Left lung (tissue), 10 donors: ENCODE measurements around the gene SECISBP2L. TPM values are rescaled to one million over a fixed set of nuclear protein-coding genes. Genes with fewer than 3 reads are reported as not detected.

ENCODE experiments used
- ATAC-seq: fragments of 200-7000 bp; cut with Tn5 transposase; one replicate; pipeline ENCODE4 v1.9.1; 2020; ENCODE audit warnings: moderate library complexity
- DNase-seq, 4 donors: peaks; one replicate each; pipeline ENCODE4 v3.0.0-alpha.2; 2013 to 2020
- H3K27ac ChIP-seq, 2 donors: fragments of 200-600 bp; sonication (generic) in 1 of 2; one replicate each; pipeline versions ENCODE4 v1.5.0 to v1.8.0; 2020 to 2021
- H3K27me3 ChIP-seq, 2 donors: fragments of 200-600 bp; sonication (generic) in 1 of 2; one replicate each; pipeline versions ENCODE4 v1.5.0 to v1.8.0; 2020 to 2021
- H3K36me3 ChIP-seq, 2 donors: fragments of 200-600 bp; sonication (generic) in 1 of 2; one replicate each; pipeline versions ENCODE4 v1.5.0 to v1.8.0; 2020 to 2021
- H3K4me1 ChIP-seq, 2 donors: fragments of 200-600 bp; one replicate each; pipeline ENCODE4 v1.8.0; 2021
- H3K4me3 ChIP-seq, 2 donors: fragments of 200-600 bp; sonication (generic) in 1 of 2; one replicate each; pipeline versions ENCODE4 v1.5.0 to v1.8.0; 2020 to 2021; ENCODE audit warnings: mild to moderate bottlenecking in 1 of 2
- H3K9me3 ChIP-seq, 2 donors: fragments of 200-600 bp; sonication (generic) in 1 of 2; one replicate each; pipeline versions ENCODE4 v1.5.0 to v1.8.0; 2020 to 2021
- CTCF ChIP-seq, 2 donors: fragments of 200-600 bp; sonication (generic) in 1 of 2; IDR thresholded peaks; one replicate each; pipeline versions ENCODE4 v1.5.0 to v1.8.0; 2021; ENCODE audit warnings: antibody characterized with exemption in 2 of 2
- intact Hi-C, 2 donors: fragments of 100-400 bp; cut with DNase I; formaldehyde crosslinking; loops; one replicate each; pipeline versions ENCODE4 v1.11.2 to v1.14.2; 2022
- polyA plus RNA-seq, 6 donors: library from polyadenylated mRNA; unstranded; fragments of 120-200 nt; gene quantifications; one replicate each; pipeline ENCODE4 v1.2.1, GENCODE V29; 2013; ENCODE audit not compliant: insufficient read length in 6 of 6
- total RNA-seq, 2 donors: library from RNA; stranded (reverse); fragmentation: NEBNext Ultra II Directional; extraction: Animal tissue kit (Norgen Biotek cat#: 25700); gene quantifications; one replicate each; pipeline ENCODE4 v1.2.1, GENCODE V29; 2021
- donor health status: DM: no; HTN: yes; CAD: no.
- donor health status: DM: no; HTN: no; CAD: no.

SECISBP2L gene
- total and polyA plus RNA-seq, 8 donors = 69.6 to 106 (median 76.7) TPM

- DNase-seq (no peak), ATAC-seq (no peak)
- TF ChIP-seq CTCF (IDR thresholded peaks at IDR 0.05) = no peak
- H3K9me3 ChIP-seq = no peaks in the 10 kb centered on the region
- H3K4me1 ChIP-seq = peaks cover 0 to 11% of the 10 kb centered on the region in 2 donors
- intact Hi-C loops = no loop called here
- no peak overlapping the region for H3K27ac ChIP-seq
- peaks cover 0 to 56% of the 10 kb centered on the region in 2 donors for H3K36me3 ChIP-seq
- no peaks in the 10 kb centered on the region for H3K27me3 ChIP-seq
- no peak overlapping the region for H3K4me3 ChIP-seq
Measured at GRCh38 chr15:49031804-49032203, 14.4 kb downstream of the SECISBP2L start.

- H3K4me3 ChIP-seq = no peak overlapping the region
- ATAC-seq = no peak
- peaks cover 0 to 71% of the 10 kb centered on the region in 2 donors for H3K36me3 ChIP-seq
- no peak for DNase-seq
- no peak for TF ChIP-seq CTCF (IDR thresholded peaks at IDR 0.05)
- no peaks in the 10 kb centered on the region for H3K9me3 ChIP-seq
- H3K4me1 ChIP-seq = no peaks in the 10 kb centered on the region
- intact Hi-C loops = no loop called here
- H3K27ac ChIP-seq = no peak overlapping the region
- no peaks in the 10 kb centered on the region for H3K27me3 ChIP-seq
Measured at GRCh38 chr15:49026700-49027099, 19.5 kb downstream of the SECISBP2L start.

GRCh38 chr15:49024840-49025239 lies 21.4 kb downstream of the SECISBP2L start:
- H3K4me3 ChIP-seq = no peak overlapping the region
- no peaks in the 10 kb centered on the region for H3K4me1 ChIP-seq
- no peaks in the 10 kb centered on the region for H3K27me3 ChIP-seq
- intact Hi-C loops = no loop called here
- no peaks in the 10 kb centered on the region for H3K9me3 ChIP-seq
- no peak for TF ChIP-seq CTCF (IDR thresholded peaks at IDR 0.05)
- no peak overlapping the region for H3K27ac ChIP-seq
- DNase-seq = no peak
- ATAC-seq = no peak
- H3K36me3 ChIP-seq = peaks cover 0 to 72% of the 10 kb centered on the region in 2 donors

- intact Hi-C loops = no loop called here
- DNase-seq (no peak), ATAC-seq (no peak)
- no peaks in the 10 kb centered on the region for H3K27me3 ChIP-seq
- H3K27ac ChIP-seq = no peak overlapping the region
- no peak for TF ChIP-seq CTCF (IDR thresholded peaks at IDR 0.05)
- peaks cover 0 to 65% of the 10 kb centered on the region in 2 donors for H3K36me3 ChIP-seq
- no peaks in the 10 kb centered on the region for H3K9me3 ChIP-seq
- no peaks in the 10 kb centered on the region for H3K4me1 ChIP-seq
- H3K4me3 ChIP-seq = no peak overlapping the region
Measured at GRCh38 chr15:49023354-49023753, 22.9 kb downstream of the SECISBP2L start.

GRCh38 chr15:49015896-49016295 lies 30.4 kb downstream of the SECISBP2L start:
- H3K36me3 ChIP-seq = peaks cover 0 to 75% of the 10 kb centered on the region in 2 donors
- no peaks in the 10 kb centered on the region for H3K9me3 ChIP-seq
- H3K27ac ChIP-seq = no peak overlapping the region
- TF ChIP-seq CTCF (IDR thresholded peaks at IDR 0.05) = no peak
- no peaks in the 10 kb centered on the region for H3K4me1 ChIP-seq
- no peak for DNase-seq
- no peaks in the 10 kb centered on the region for H3K27me3 ChIP-seq
- no peak for ATAC-seq
- no peak overlapping the region for H3K4me3 ChIP-seq
- intact Hi-C loops = no loop called here
